Pancreas (tissue), 10 donors: Measurements from ENCODE around the gene INO80D. TPM values are rescaled to one million over a fixed set of nuclear protein-coding genes. Genes with fewer than 3 reads are reported as not detected.
"Not testable (repeated sequence)": the region's sequence is repeated elsewhere in the genome, so short reads cannot be mapped to it uniquely, and the experiment has no call there.

Experiments
- ATAC-seq, 4 donors: fragments of 200-7000 bp; cut with Tn5 transposase; one replicate each; pipeline versions ENCODE4 v1.8.0 to v1.9.1; 2020; ENCODE audit warnings: mild to moderate bottlenecking in 4 of 4, moderate library complexity in 4 of 4
- DNase-seq, 6 donors: peaks; one replicate each; pipeline ENCODE4 v3.0.0-alpha.2; 2020
- FAIRE-seq: peaks from 2 replicates; lab custom pipeline; 2012; peaks lifted over from hg19 to GRCh38; lab: Jason Lieb, UNC
- H3K27ac ChIP-seq, 4 donors: fragments of 200-600 bp; sonication (generic); 1 replicate in 3 of 4; 2 replicates in 1 of 4; pipeline versions ENCODE4 v1.5.0 to v1.8.0; 2020
- H3K27me3 ChIP-seq, 4 donors: fragments of 200-600 bp; one replicate each; pipeline ENCODE4 v1.8.0; 2021
- H3K36me3 ChIP-seq, 3 donors: fragments of 200-600 bp; sonication (generic) in 1 of 3; one replicate each; pipeline versions ENCODE4 v1.5.0 to v1.8.0; 2020 to 2021
- H3K4me1 ChIP-seq, 3 donors: fragments of 200-600 bp; one replicate each; pipeline ENCODE4 v1.8.0; 2021
- H3K4me3 ChIP-seq, 4 donors: fragments of 200-600 bp; sonication (generic) in 2 of 4; one replicate each; pipeline versions ENCODE4 v1.5.0 to v1.8.0; 2020 to 2021
- H3K9me3 ChIP-seq, 4 donors: fragments of 200-600 bp; one replicate each; pipeline ENCODE4 v1.8.0; 2021
- CTCF ChIP-seq, 4 donors: fragments of 200-600 bp; sonication (generic) in 3 of 4; IDR thresholded peaks; one replicate each; pipeline versions ENCODE4 v1.5.0 to v1.8.0; 2021; ENCODE audit warnings: antibody characterized with exemption in 4 of 4
- WGBS, 2 donors: extraction: QIAGEN DNeasy Blood & Tissue Kit; methylation state at CpG; one replicate each; pipeline ENCODE4 v1.1.7; 2013; 5-methylcytosine and 5-hydroxymethylcytosine counted together
- intact Hi-C, 3 donors: fragments of 100-400 bp; cut with DNase I; formaldehyde crosslinking; loops; one replicate each; pipeline versions ENCODE4 v1.11.1 to v1.14.2; 2022
- polyA plus RNA-seq, 2 donors: library from polyadenylated mRNA; stranded (reverse); fragments of 200-250 nt; gene quantifications; one replicate each; pipeline ENCODE4 v1.2.3, GENCODE V29; 2013
- total RNA-seq, 6 donors: library from RNA; stranded (reverse); fragmentation: NEBNext Ultra II Directional in 4 of 6; extraction: Animal tissue kit (Norgen Biotek cat#: 25700) in 4 of 6; gene quantifications; one replicate each; pipeline versions ENCODE4 v1.2.1 to v1.2.4, GENCODE V29; 2021 to 2023
- donor health status: healthy with polysubstance abuse.
- donor health status: DM: no; HTN: no; CAD: no; lungs with moderate emphysema.
- donor health status: DM: no; HTN: no; CAD: no.
- donor health status: control.
- donor health status: control.
- donor health status: Bipolar disorder and iron deficiency.
- donor health status: DM: yes; HTN: yes; CAD: no.
- donor health status: DM: no; HTN: no; CAD: no.
- donor health status: DM: no; HTN: no; CAD: no.
- donor health status: DM: yes; HTN: yes; CAD: no.

INO80D gene
- total and polyA plus RNA-seq, 8 donors, result 2.7 to 15.0 (median 9.9) TPM

- intact Hi-C loops, result no loop called here
Observed at GRCh38 chr2:206031950-206032567, 53.9 kb downstream of the INO80D start.

GRCh38 chr2:206031162-206031784, 54.7 kb downstream of the INO80D start:
- no peak for DNase-seq
- no peak overlapping the region for H3K27ac ChIP-seq
- 90 to 95% methylated on average over 11 of the region's 11 CpGs for WGBS, 2 donors
- no peak for ATAC-seq
- peaks cover 0 to 4% (median 0%) of the 10 kb centered on the region in 3 donors for H3K36me3 ChIP-seq
- intact Hi-C loops, result no loop called here
- FAIRE-seq, result no peak
- H3K9me3 ChIP-seq, result no peaks in the 10 kb centered on the region
- TF ChIP-seq CTCF (IDR thresholded peaks at IDR 0.05), result no peak
- no peak overlapping the region for H3K4me3 ChIP-seq
- H3K27me3 ChIP-seq, result no peaks in the 10 kb centered on the region
- H3K4me1 ChIP-seq, result no peaks in the 10 kb centered on the region

More at GRCh38 chr2:206031950-206032567, 53.9 kb downstream of the INO80D start:
- FAIRE-seq (no peak), ATAC-seq (no peak), DNase-seq (no peak)
- Histone ChIP-seq H3K9me3 (no peaks in the 10 kb centered on the region), H3K27ac (no peak overlapping the region), H3K4me1 (peaks cover 0 to 2% (median 0%) of the 10 kb centered on the region in 3 donors), H3K36me3 (no peaks in the 10 kb centered on the region), H3K4me3 (no peak overlapping the region), H3K27me3 (no peaks in the 10 kb centered on the region)
- 94 to 97% methylated on average over 8 of the region's 8 CpGs for WGBS, 2 donors
- TF ChIP-seq CTCF (IDR thresholded peaks at IDR 0.05), result no peak

DNA sequence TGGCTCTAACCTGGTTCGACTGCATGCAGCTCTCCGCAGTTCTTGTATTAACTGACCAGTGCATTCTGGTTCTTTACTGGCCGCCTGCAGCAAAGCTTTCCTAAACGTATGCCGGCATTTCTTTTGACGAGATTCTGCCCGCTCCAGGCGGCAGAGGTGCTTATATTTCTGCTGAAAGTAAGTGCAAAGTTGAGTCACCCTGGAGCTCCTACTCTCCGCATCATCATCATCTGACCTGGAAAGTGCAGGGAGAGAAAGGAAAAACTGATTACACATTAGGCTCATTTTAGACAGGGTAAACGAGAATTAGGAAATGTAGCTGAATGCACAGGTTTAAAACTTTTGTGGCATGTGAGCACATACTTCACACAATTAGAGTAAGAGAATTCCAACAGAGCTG, 57.9 kb downstream of the INO80D start:
- H3K4me3 ChIP-seq, result no peak overlapping the region
- intact Hi-C loops, result no loop called here
- H3K4me1 ChIP-seq, result no peaks in the 10 kb centered on the region
- no peak for DNase-seq
- H3K27ac ChIP-seq, result no peak overlapping the region
- WGBS, 2 donors, result 93 to 96% methylated on average over 10 of the region's 10 CpGs
- no peaks in the 10 kb centered on the region for H3K27me3 ChIP-seq
- peaks cover 0 to 6% (median 0%) of the 10 kb centered on the region in 3 donors for H3K36me3 ChIP-seq
- H3K9me3 ChIP-seq, result no peaks in the 10 kb centered on the region
- no peak for TF ChIP-seq CTCF (IDR thresholded peaks at IDR 0.05)
- no peak for ATAC-seq
- FAIRE-seq, result no peak

- Histone ChIP-seq H3K27me3 (no peaks in the 10 kb centered on the region), H3K4me3 (no peak overlapping the region), H3K36me3 (peaks cover 0 to 24% (median 5%) of the 10 kb centered on the region in 3 donors), H3K9me3 (no peaks in the 10 kb centered on the region), H3K4me1 (no peaks in the 10 kb centered on the region), H3K27ac (no peak overlapping the region)
- DNase-seq (no peak), FAIRE-seq (no peak), ATAC-seq (no peak)
- intact Hi-C loops, result no loop called here
- 90% methylated on average over 8 of the region's 8 CpGs for WGBS, 2 donors
- no peak for TF ChIP-seq CTCF (IDR thresholded peaks at IDR 0.05)
Observed at GRCh38 chr2:206023183-206023582, 62.8 kb downstream of the INO80D start.

DNA sequence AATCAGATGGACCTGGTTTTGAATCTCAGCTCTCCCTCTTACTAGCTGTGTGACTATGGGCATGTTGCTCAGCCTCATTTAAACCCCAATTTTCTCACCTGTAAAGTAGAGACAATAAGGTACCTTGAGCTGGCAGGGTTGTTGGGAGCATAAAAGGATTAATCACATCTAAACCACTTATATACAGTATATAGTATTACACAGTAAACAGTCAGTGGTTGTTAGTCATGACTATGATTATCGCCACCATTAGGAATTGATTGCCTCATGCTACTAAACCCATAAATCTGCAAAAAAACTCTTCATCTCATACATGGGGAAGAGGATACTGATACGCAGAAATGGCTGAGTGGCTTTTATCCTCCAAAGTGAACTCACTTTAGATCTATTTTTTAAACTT, 65.8 kb downstream of the INO80D start:
- H3K27ac ChIP-seq, result no peak overlapping the region
- no peaks in the 10 kb centered on the region for H3K4me1 ChIP-seq
- ATAC-seq, result no peak
- intact Hi-C loops, result no loop called here
- H3K27me3 ChIP-seq, result no peaks in the 10 kb centered on the region
- DNase-seq, result no peak
- WGBS, 2 donors, result 94% methylated on average over 2 of the region's 2 CpGs
- peaks cover 0 to 26% (median 5%) of the 10 kb centered on the region in 3 donors for H3K36me3 ChIP-seq
- H3K9me3 ChIP-seq, result no peaks in the 10 kb centered on the region
- no peak for FAIRE-seq
- TF ChIP-seq CTCF (IDR thresholded peaks at IDR 0.05), result no peak
- no peak overlapping the region for H3K4me3 ChIP-seq

GRCh38 chr2:206015746-206016145, 70.2 kb downstream of the INO80D start:
- FAIRE-seq, H3K4me3 ChIP-seq, ATAC-seq, H3K9me3 ChIP-seq, H3K27ac ChIP-seq, H3K4me1 ChIP-seq, DNase-seq, intact Hi-C loops, H3K27me3 ChIP-seq: not testable (repeated sequence)
- peaks cover 0 to 26% (median 5%) of the 10 kb centered on the region in 3 donors for H3K36me3 ChIP-seq
- WGBS, 2 donors, result 94 to 99% methylated on average over 2 of the region's 2 CpGs
